Activated naive CD8-positive, alpha-beta T cell treated with anti-CD3 and anti-CD28 coated beads, Interleukin-2, amount 10 ng/mL, durations not matched to agents 7 days and 5 days (primary cell): Measurements from ENCODE around the gene PLEKHH1. TPM values are rescaled to one million over a fixed set of nuclear protein-coding genes. Genes with fewer than 3 reads are reported as not detected.

Experiments
- ATAC-seq: fragments of 150-1000 bp; cut with Tn5 transposase; one replicate; pipeline ENCODE4 v1.10.0; 2021; ENCODE audit warnings: low read depth, moderate library complexity
- POLR2A ChIA-PET: fragments of 350-600 bp; sonication (Branson Sonifier 250); formaldehyde crosslinking; loops from one replicate; lab custom pipeline; 2021; ENCODE audit warnings: antibody characterized with exemption; lab: Charles Lee
- DNase-seq: peaks from one replicate; pipeline ENCODE4 v3.0.0; 2021
- H3K27ac Mint-ChIP-seq: one replicate; pipeline ENCODE4 v1.8.0; 2022; ENCODE audit warnings: mild to moderate bottlenecking, mixed read lengths
- H3K27me3 Mint-ChIP-seq: one replicate; pipeline ENCODE4 v1.8.0; 2022; ENCODE audit warnings: mild to moderate bottlenecking, moderate library complexity, mixed read lengths
- H3K36me3 Mint-ChIP-seq: one replicate; pipeline ENCODE4 v1.8.0; 2021; ENCODE audit warnings: mild to moderate bottlenecking, mixed read lengths
- H3K4me1 Mint-ChIP-seq: one replicate; pipeline ENCODE4 v1.8.0; 2021; ENCODE audit warnings: mixed read lengths
- H3K4me3 Mint-ChIP-seq: one replicate; pipeline ENCODE4 v1.8.0; 2022; ENCODE audit warnings: mild to moderate bottlenecking, moderate library complexity, mixed read lengths
- H3K9me3 Mint-ChIP-seq: one replicate; pipeline ENCODE4 v1.8.0; 2021; ENCODE audit warnings: mixed read lengths
- total RNA-seq, 2 experiments: library from RNA; stranded (reverse); gene quantifications; one replicate each; pipeline ENCODE4 v1.2.3, GENCODE V29; 2021

Gene PLEKHH1
- total RNA-seq, 2 experiments from 2014 or later: 0.68 to 1.0 TPM

DNA sequence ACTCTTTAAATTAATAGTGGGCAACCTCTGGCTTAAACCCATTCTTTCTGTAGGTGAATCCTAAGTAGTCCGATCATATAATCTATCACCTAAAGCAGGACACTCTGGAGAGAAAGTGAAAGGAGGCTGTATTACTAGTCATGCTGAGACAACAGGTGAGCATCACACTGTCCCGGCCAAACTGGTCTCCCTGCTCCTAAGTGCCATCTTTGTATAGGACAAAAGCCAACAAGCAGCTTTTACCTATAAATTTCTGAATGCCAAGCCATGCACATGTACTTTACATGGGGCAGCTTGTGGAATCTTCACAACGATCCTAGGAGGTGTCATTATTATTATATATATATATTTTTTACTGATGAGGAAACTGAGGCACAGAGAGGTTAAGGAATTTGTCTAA, 18.0 kb downstream of the PLEKHH1 start:
- Mint-ChIP-seq H3K9me3 (no peaks in the 10 kb centered on the region), H3K4me3 (no peak overlapping the region)
- POLR2A ChIA-PET: no interaction called here

DNA sequence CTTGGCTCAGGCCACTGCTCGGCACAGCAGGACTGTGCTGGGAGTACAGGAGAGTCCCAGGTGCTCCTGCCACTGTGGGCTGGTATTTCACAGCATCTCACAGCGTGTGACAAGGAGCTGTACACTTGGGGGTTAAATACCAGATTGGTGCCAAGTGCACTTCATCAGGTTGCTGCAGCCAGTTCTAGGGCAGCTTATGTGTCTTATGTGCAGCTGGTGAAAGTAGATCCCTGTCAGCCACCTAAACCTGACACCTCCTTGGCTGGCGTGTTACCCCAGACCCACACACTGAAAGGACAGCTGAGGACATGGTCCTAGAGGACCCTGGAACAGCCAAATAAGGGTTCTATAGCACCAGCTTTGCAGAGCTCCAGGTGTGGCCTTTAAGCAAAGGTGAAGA, 18.9 kb downstream of the PLEKHH1 start:
- no peak overlapping the region for H3K27ac Mint-ChIP-seq
- POLR2A ChIA-PET: no interaction called here
- no peak for DNase-seq
- ATAC-seq: no peak
- no peaks in the 10 kb centered on the region for H3K36me3 Mint-ChIP-seq
- H3K4me3 Mint-ChIP-seq: no peak overlapping the region
- H3K4me1 Mint-ChIP-seq: peaks cover under 1% of the 10 kb centered on the region
- H3K9me3 Mint-ChIP-seq: no peaks in the 10 kb centered on the region
- peaks cover 7% of the 10 kb centered on the region for H3K27me3 Mint-ChIP-seq

More for the DNA sequence above, 18.0 kb downstream of the PLEKHH1 start:
- ATAC-seq (no peak), DNase-seq (no peak)
- Mint-ChIP-seq H3K27ac (no peak overlapping the region), H3K4me1 (no peaks in the 10 kb centered on the region), H3K27me3 (peaks cover 10% of the 10 kb centered on the region), H3K36me3 (no peaks in the 10 kb centered on the region)

DNA sequence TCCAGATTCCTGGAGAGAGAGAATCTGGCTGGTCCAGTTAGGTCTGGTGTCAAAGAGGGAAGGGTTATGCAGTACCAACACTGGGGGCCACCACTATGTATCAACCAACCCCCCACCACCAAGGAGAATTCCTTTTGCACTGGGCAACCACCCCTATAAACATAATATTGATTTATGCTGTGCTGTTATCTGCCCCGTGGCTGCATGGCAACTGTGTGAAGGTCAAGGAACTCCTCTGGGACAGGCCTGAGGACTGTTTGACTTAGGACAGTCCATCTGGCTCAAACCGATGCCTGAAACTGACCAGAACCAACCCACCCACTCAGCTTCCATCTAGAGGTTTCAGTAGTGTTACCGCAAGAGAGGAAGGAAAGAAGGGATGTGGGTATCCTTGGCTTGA, 20.5 kb downstream of the PLEKHH1 start:
- POLR2A ChIA-PET: no interaction called here
- ATAC-seq (no peak), DNase-seq (peak; percentile 4)
- H3K9me3 Mint-ChIP-seq: no peaks in the 10 kb centered on the region
- no peaks in the 10 kb centered on the region for H3K36me3 Mint-ChIP-seq
- no peak overlapping the region for H3K27ac Mint-ChIP-seq
- H3K27me3 Mint-ChIP-seq: peaks cover 7% of the 10 kb centered on the region
- H3K4me1 Mint-ChIP-seq: peaks cover 2% of the 10 kb centered on the region
- no peak overlapping the region for H3K4me3 Mint-ChIP-seq

DNA sequence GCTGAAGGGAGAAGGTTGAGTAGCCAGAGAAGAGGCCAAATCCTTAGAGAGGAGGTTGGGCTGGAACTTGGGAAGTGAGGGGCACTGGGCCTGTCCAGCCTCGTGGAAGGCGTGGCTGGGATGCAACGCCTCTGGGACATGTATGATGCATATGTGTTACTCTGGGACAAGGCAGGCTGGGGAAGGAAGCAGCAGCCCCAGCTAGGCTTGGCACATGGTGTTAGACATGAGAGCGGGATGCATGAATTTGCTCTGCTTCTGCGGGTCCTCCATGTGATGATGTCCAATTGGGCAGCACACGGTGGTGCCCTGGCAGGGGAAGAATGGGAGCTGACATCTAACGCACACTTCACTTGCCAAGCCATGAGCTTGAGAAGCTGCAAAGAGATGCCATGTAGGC, 21.3 kb downstream of the PLEKHH1 start:
- Mint-ChIP-seq H3K9me3 (no peaks in the 10 kb centered on the region), H3K4me1 (peaks cover 2% of the 10 kb centered on the region), H3K4me3 (no peak overlapping the region), H3K27ac (no peak overlapping the region), H3K36me3 (no peaks in the 10 kb centered on the region), H3K27me3 (peaks cover 7% of the 10 kb centered on the region)
- ATAC-seq: no peak
- POLR2A ChIA-PET: no interaction called here
- peak; percentile 0 for DNase-seq

DNA sequence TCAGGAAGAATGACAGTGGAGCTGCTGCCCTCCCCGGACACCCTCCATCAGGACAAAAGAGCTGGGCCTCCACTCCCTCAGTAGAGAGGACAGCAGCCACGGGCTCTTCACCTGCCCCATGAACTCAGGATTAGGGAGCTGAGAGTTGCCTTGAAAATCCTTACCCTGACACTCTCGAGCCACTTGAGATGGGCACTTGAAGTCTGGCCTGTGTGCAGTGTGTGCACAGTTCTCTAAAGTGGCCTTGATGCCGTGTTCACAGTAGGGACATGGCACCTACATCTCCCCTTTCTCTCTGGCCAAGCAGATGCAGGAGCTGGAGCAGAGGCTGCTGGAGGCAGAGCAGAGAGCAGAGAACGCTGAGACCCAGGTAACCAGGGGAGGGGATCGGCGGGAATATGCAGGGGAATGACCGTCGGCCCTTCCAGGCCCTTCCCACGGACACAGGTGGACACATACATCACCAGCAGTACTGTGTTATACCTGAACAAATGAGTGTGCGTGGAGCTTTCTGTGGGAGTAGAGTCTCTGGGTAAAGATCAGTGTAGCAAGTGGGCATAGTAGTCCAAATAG, 22.5 kb downstream of the PLEKHH1 start:
- peaks cover 2% of the 10 kb centered on the region for H3K4me1 Mint-ChIP-seq
- no peak overlapping the region for H3K4me3 Mint-ChIP-seq
- no peak overlapping the region for H3K27ac Mint-ChIP-seq
- no peak for ATAC-seq
- POLR2A ChIA-PET: no interaction called here
- DNase-seq: no peak
- H3K9me3 Mint-ChIP-seq: no peaks in the 10 kb centered on the region
- H3K27me3 Mint-ChIP-seq: peaks cover 5% of the 10 kb centered on the region
- H3K36me3 Mint-ChIP-seq: no peaks in the 10 kb centered on the region

DNA sequence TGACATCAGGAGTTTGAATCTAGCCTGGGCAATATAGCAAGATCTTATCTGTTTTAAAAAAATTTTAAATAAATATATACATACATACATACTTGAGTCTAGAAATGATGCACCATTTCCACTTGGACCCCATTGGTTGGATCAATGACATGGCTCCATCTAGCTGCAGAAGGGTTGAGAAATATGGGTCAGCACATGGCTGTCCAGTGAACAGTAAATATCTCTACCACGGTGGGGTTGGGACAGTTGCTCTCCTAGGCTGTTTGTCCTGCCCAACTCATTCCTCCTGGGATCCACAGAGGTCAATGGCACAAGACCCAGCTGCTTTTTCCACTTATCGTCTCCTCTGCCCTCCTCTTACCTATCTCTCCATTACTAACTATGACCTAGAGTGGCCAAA, 23.6 kb downstream of the PLEKHH1 start:
- no peaks in the 10 kb centered on the region for H3K36me3 Mint-ChIP-seq
- H3K4me1 Mint-ChIP-seq: peaks cover 2% of the 10 kb centered on the region
- H3K27me3 Mint-ChIP-seq: peaks cover 5% of the 10 kb centered on the region
- H3K9me3 Mint-ChIP-seq: no peaks in the 10 kb centered on the region
- H3K27ac Mint-ChIP-seq: no peak overlapping the region
- ATAC-seq: no peak
- no peak for DNase-seq
- POLR2A ChIA-PET: interaction anchor here (0.6 kb wide), 1 partner anchor 260 kb away, joined by 3 read pairs; the partner anchor contains the start of gene ZFYVE26
- H3K4me3 Mint-ChIP-seq: no peak overlapping the region

DNA sequence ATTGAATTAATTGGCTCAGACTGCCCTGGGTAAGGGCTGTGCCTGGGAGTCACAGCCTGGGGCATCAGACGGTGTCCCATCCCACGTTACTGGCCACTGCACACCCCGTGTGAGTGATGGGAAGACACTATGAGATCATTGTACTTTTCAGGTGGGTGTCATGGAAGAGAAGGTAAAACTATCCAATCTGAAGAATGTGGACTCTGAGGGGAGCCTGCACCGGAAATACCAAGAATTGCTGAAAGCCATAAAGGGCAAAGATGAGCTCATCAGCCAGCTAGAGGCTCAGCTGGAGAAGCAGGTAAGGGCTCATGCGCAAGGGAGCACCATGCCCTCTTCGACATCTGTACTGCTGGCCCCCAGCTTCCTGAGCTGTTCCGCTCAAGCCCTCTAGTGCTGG, 24.0 kb downstream of the PLEKHH1 start:
- ATAC-seq (no peak), DNase-seq (no peak)
- Mint-ChIP-seq H3K4me1 (peaks cover 2% of the 10 kb centered on the region), H3K9me3 (no peaks in the 10 kb centered on the region), H3K27me3 (peaks cover 5% of the 10 kb centered on the region), H3K4me3 (no peak overlapping the region), H3K27ac (no peak overlapping the region), H3K36me3 (no peaks in the 10 kb centered on the region)
- POLR2A ChIA-PET: interaction anchor here (0.6 kb wide), 1 partner anchor 259 kb away, joined by 3 read pairs; the partner anchor contains the start of gene ZFYVE26

DNA sequence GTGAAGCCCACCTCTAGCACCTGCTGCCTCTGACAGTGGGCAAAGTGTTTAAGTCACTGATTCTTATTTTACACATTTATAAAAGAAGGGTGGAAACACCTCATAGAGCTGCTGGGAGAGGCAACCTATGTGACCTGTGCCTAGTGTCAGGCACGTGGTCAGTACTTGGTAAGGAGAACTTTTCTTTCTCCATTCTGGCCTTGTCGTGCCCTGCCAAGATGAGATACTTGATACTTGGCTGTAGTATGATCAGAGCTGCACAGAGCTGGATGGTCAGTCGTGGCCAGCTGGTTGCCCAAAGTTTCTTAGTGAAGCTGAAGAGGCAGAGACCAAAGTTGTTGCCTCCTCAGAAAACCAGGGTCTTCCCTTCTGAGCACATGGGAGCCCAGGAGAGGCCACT, 24.6 kb downstream of the PLEKHH1 start:
- no peak for ATAC-seq

DNA sequence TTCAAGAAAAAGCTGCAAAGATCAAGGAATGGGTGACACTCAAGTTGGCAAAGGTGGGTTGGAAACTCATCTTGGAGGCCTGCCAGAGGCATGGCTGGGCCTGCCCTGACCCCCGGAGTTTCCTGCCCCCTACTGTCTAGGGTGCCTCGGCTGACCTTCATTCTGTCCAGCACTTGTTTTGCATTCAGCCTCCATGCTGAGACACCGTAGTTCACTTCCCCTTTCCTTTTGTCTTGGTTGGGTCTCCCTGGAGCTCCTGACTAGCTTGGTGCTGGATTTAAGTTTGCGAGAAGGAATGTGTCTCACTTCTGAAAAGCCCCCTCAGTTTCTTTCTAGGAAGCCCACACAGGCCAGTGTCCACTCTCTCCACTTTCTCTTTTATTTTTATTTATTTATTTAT, 26.5 kb downstream of the PLEKHH1 start:
- H3K27me3 Mint-ChIP-seq: no peaks in the 10 kb centered on the region
- no peak overlapping the region for H3K27ac Mint-ChIP-seq

More for the DNA sequence above, 24.6 kb downstream of the PLEKHH1 start:
- H3K4me3 Mint-ChIP-seq: no peak overlapping the region
- no peaks in the 10 kb centered on the region for H3K9me3 Mint-ChIP-seq
- POLR2A ChIA-PET: no interaction called here
- no peak for DNase-seq
- no peaks in the 10 kb centered on the region for H3K36me3 Mint-ChIP-seq
- H3K27ac Mint-ChIP-seq: no peak overlapping the region
- peaks cover 5% of the 10 kb centered on the region for H3K27me3 Mint-ChIP-seq
- H3K4me1 Mint-ChIP-seq: peaks cover 2% of the 10 kb centered on the region

DNA sequence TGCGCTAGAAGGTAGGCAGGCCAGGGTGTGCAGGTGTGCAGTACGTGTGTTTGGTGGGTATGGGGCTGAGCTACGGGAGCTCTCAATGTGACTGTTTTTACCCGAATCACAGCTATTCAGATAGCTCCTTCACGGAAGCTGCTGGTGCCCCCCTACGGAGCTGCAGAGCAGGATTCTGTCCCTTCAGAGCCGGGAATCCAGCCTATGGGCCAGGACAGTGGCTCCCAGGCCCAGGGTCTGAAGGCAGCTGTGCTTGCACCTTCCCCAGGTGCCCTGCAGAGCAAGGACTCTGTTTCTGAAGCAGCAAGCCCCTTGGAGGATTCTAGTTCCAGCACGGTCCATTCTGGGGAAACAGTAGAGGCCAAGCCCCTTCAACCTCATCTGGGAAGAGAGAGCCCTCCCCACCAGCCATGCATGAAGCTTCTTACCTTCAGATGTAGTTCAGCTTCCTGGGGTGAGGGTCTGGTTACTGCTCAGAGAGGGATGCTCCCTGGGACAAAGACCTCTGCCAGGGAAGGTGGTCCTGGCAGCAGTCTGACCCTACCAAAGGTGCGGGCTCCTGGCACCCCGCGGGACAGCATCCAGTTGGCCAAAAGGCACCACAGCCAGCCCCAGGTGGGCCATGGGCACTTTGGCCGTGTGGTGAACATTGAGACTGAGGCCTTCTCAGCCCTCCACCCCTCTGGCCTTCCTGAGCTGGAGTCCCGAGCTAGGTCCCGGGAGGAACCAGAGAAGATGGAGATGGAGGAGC, 29.1 kb downstream of the PLEKHH1 start:
- Mint-ChIP-seq H3K9me3 (no peaks in the 10 kb centered on the region), H3K27ac (no peak overlapping the region), H3K4me3 (no peak overlapping the region), H3K4me1 (peaks cover 8% of the 10 kb centered on the region), H3K27me3 (no peaks in the 10 kb centered on the region), H3K36me3 (no peaks in the 10 kb centered on the region)
- POLR2A ChIA-PET: interaction anchor here (1.1 kb wide), 1 partner anchor 126 kb away, joined by 3 read pairs; no protein-coding TSS in a partner anchor
- ATAC-seq (no peak), DNase-seq (peak; percentile 10)

More for the DNA sequence above, 26.5 kb downstream of the PLEKHH1 start:
- DNase-seq (peak; percentile 7), ATAC-seq (no peak)
- peaks cover 2% of the 10 kb centered on the region for H3K4me1 Mint-ChIP-seq
- H3K4me3 Mint-ChIP-seq: no peak overlapping the region
- no peaks in the 10 kb centered on the region for H3K36me3 Mint-ChIP-seq
- POLR2A ChIA-PET: no interaction called here
- H3K9me3 Mint-ChIP-seq: no peaks in the 10 kb centered on the region

DNA sequence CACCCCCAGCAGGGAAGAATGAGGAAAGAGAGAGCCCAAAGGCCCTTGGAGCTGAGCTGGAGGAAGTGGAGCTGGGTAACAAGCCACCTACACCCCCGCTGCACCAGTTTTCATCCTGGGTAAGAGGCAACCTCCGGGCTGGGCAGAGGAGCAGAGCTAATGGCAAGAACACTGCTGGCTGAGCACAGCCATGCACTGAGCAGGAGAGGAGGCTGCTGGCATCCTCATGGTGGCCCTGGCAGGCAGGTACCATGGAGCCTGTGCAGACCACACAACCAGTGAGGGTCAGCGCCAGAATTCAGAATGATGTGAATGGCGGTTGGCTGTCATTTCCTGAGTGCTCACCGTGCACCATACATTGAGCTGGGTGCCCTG, 29.7 kb downstream of the PLEKHH1 start:
- POLR2A ChIA-PET: interaction anchor here (1.1 kb wide), 1 partner anchor 127 kb away, joined by 3 read pairs; no protein-coding TSS in a partner anchor
- DNase-seq (peak; percentile 21), ATAC-seq (no peak)
- Mint-ChIP-seq H3K9me3 (no peaks in the 10 kb centered on the region), H3K4me3 (no peak overlapping the region), H3K36me3 (no peaks in the 10 kb centered on the region), H3K27ac (no peak overlapping the region), H3K27me3 (no peaks in the 10 kb centered on the region), H3K4me1 (peaks cover 11% of the 10 kb centered on the region)

DNA sequence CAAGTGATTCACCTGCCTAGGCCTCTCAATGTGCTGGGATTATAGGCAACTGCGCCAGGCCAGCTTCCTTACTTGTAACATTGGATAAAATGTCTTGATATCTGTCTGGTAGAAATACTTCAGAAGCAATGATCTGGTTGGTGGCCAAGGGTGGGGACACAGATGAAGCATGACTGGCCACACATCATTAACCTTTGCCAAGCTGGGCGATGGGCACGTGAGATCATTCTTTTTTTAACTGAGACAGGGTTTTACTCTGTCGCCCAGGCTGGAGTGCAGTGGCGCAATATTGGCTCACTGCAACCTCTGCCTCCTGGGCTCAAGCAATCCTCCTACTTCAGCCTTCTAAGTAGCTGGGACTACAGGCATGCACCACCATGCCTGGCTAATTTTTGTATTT, 31.1 kb downstream of the PLEKHH1 start:
- Mint-ChIP-seq H3K4me3 (no peak overlapping the region), H3K9me3 (no peaks in the 10 kb centered on the region), H3K4me1 (peaks cover 11% of the 10 kb centered on the region), H3K27me3 (no peaks in the 10 kb centered on the region), H3K27ac (no peak overlapping the region), H3K36me3 (no peaks in the 10 kb centered on the region)
- POLR2A ChIA-PET: no interaction called here
- no peak for ATAC-seq
- DNase-seq: peak; percentile 4

DNA sequence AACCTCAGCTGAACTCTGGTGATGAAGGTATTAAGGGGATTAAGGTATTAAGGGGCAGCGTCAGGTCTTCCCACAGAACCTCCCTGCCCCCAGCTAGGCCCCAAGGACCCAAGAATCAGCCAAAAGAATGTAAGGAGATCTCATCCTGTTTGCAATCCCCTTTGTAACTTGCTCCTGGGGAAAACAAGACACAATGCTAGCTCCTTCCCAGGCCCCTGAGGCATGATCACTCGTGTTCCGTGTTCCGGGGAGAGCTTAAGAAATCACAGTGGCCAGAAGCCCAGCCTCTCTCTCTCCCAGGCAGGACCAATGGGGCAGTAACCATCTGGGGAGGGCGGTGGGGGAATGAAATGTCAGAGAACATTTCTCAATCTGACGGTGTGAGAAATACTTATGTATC, 33.8 kb downstream of the PLEKHH1 start:
- Mint-ChIP-seq H3K36me3 (no peaks in the 10 kb centered on the region), H3K4me1 (peaks cover 16% of the 10 kb centered on the region), H3K9me3 (no peaks in the 10 kb centered on the region), H3K27me3 (no peaks in the 10 kb centered on the region), H3K4me3 (no peak overlapping the region), H3K27ac (no peak overlapping the region)
- POLR2A ChIA-PET: no interaction called here
- DNase-seq (peak; percentile 2), ATAC-seq (no peak)

DNA sequence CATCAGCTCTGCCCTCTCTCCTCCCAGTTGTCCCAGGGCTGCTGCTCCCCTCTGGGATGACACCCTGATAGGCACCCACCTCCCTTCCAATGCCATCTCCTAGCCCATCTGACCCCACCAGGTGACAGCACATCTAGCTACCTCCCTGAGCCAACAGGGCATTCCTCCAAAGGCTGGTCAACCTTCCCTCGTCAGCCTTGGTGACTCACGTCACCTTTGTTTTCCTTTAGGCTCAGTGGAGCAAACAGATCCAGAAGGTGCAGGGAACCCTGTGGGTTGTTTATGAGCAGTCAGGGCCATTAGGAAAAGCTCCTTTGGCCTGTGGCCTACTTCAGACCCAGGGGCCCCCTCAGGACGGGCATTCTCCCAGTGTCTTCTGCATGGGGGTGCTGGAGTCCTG, 34.6 kb downstream of the PLEKHH1 start:
- ATAC-seq: no peak
- POLR2A ChIA-PET: no interaction called here
- no peaks in the 10 kb centered on the region for H3K9me3 Mint-ChIP-seq
- H3K4me3 Mint-ChIP-seq: no peak overlapping the region
- H3K27me3 Mint-ChIP-seq: no peaks in the 10 kb centered on the region
- H3K27ac Mint-ChIP-seq: peak overlapping the region; percentile 44
- peaks cover 16% of the 10 kb centered on the region for H3K4me1 Mint-ChIP-seq
- H3K36me3 Mint-ChIP-seq: no peaks in the 10 kb centered on the region
- peak; percentile 10 for DNase-seq
